Measurements from ENCODE around the gene HM13. TPM values are rescaled to one million over a fixed set of nuclear protein-coding genes. Genes with fewer than 3 reads are reported as not detected.
A peak's percentile ranks its signal among the peaks of the same experiment; 100 is the strongest.

The HM13 gene
- total and polyA plus RNA-seq, 2 of the 13 experiments (the other 11 are each of a cell fraction or from before 2014, with no cell fraction given): 118 to 243 TPM

DNA sequence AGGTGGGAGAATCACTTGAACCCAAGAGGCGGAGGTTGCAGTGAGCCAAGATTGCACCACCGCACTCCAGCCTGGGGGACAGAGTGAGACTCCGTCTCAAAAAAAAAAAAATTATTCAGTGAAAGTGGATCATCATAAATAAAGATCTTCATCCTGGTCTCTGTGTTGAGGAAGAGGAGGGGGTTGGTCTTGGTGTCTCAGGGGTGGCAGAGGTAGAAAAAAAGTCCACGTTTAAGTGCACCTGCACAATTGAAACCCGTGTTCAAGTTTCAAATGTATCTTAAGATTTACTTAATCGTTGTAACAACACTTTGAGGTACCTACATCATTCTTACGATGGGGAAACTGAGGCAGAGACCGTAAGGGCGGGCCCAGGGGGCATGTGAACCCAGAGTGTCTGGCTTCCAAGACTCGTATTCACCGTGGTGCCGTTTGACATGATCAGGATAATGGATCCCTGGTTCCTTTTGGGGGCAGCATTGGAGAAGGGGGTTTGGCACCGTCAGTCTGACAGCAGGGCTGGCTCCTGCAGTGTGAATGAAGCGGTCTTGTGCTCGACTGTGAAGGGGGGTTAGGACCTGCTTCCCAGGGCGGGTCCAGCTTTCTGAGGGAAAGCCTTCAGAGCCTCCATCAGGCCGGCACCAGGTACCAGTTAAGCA, 57.9 kb downstream of the HM13 start (continued):
- TF ChIP-seq SETDB1 (CRISPR knock-in tag; IDR thresholded peaks at IDR 0.05; ENCODE audit: borderline replicate concordance) (peak; percentile 38; the same call in 1 of the 2 replicates), MEIS1 (CRISPR knock-in tag; IDR thresholded peaks at IDR 0.05; ENCODE audit: borderline replicate concordance) (0 out of 2 replicates have a peak, but pooled peaks have one; percentile 27), ZBED4 (CRISPR knock-in tag; IDR thresholded peaks at IDR 0.05; ENCODE audit: borderline replicate concordance) (no peak), PHB2 (IDR thresholded peaks at IDR 0.05; ENCODE audit: partially characterized antibody) (no peak), TCF12 (IDR thresholded peaks at IDR 0.05) (no peak), TCF12 (CRISPR knock-in tag; IDR thresholded peaks at IDR 0.05) (no peak), ZFP37 (CRISPR knock-in tag; IDR thresholded peaks at IDR 0.05; ENCODE audit: borderline replicate concordance) (0 out of 2 replicates have a peak, but pooled peaks have one; percentile 10), PRMT3 (CRISPR knock-in tag; IDR thresholded peaks at IDR 0.05; ENCODE audit: borderline replicate concordance, low read depth) (no peak; the same call in 1 of the 2 replicates), REXO4 (CRISPR knock-in tag; IDR thresholded peaks at IDR 0.05; ENCODE audit: borderline replicate concordance) (peak; percentile 53; the same call in 1 of the 2 replicates), REPIN1 (CRISPR knock-in tag; IDR thresholded peaks at IDR 0.05; ENCODE audit: borderline replicate concordance, low read depth) (no peak), TBX3 (IDR thresholded peaks at IDR 0.05; ENCODE audit: borderline replicate concordance) (no peak), SCMH1 (CRISPR knock-in tag; IDR thresholded peaks at IDR 0.05; ENCODE audit: borderline replicate concordance) (no peak), HNF1A (IDR thresholded peaks at IDR 0.05; ENCODE audit: low read depth) (no peak), HNF1A (CRISPR knock-in tag; IDR thresholded peaks at IDR 0.05; ENCODE audit: borderline replicate concordance) (no peak), ZNF3 (CRISPR knock-in tag; IDR thresholded peaks at IDR 0.05) (0 out of 2 replicates have a peak, but pooled peaks have one; percentile 6), NR0B2 (CRISPR knock-in tag; IDR thresholded peaks at IDR 0.05) (peak; percentile 73; the same call in 1 of the 2 replicates), SNAPC2 (CRISPR knock-in tag; IDR thresholded peaks at IDR 0.05) (no peak), ELK4 (CRISPR knock-in tag; IDR thresholded peaks at IDR 0.05; ENCODE audit: borderline replicate concordance) (no peak), ZNF616 (CRISPR knock-in tag; IDR thresholded peaks at IDR 0.05; ENCODE audit: low read depth) (no peak), ZNF230 (CRISPR knock-in tag; IDR thresholded peaks at IDR 0.05) (peak; percentile 41; the same call in 1 of the 2 replicates)

Measured in HepG2 (cell line).